Keratinocyte (primary cell): ENCODE measurements around the gene MTERF2. TPM values are rescaled to one million over a fixed set of nuclear protein-coding genes. Genes with fewer than 3 reads are reported as not detected.
"Not testable (repeated sequence)": the region's sequence is repeated elsewhere in the genome, so short reads cannot be mapped to it uniquely, and the experiment has no call there.

ENCODE experiments used
- DNase-seq: peaks from one replicate; pipeline ENCODE4 v3.0.0-alpha.2; 2011; ENCODE audit warnings: low read depth, missing footprints, low spot score
- FAIRE-seq: peaks from 2 replicates; lab custom pipeline; 2011; peaks lifted over from hg19 to GRCh38; lab: Jason Lieb, UNC
- H2AFZ ChIP-seq: 2 replicates; pipeline ENCODE4 v1.6.0; 2012; ENCODE audit warnings: low read length, control low read depth, inconsistent platforms; ENCODE audit not compliant: control insufficient read depth
- H3K27ac ChIP-seq: 2 replicates; pipeline ENCODE4 v1.5.1; 2011; ENCODE audit warnings: low read length; ENCODE audit not compliant: control insufficient read depth, insufficient read depth
- H3K27me3 ChIP-seq: 3 replicates; pipeline ENCODE4 v1.6.0; 2011; ENCODE audit warnings: low read length; ENCODE audit not compliant: control insufficient read depth, insufficient read depth; ENCODE audit errors: extremely low read depth
- H3K36me3 ChIP-seq, 2 experiments: 2 replicates in 1 of 2; 3 replicates in 1 of 2; pipeline ENCODE4 v1.5.1; 2011; ENCODE audit warnings: low read length in 2 of 2, mild to moderate bottlenecking in 1 of 2; ENCODE audit not compliant: control insufficient read depth in 2 of 2, insufficient read depth in 2 of 2; ENCODE audit errors: extremely low read depth in 1 of 2
- H3K4me1 ChIP-seq: 3 replicates; pipeline ENCODE4 v1.5.1; 2011; ENCODE audit warnings: low read length; ENCODE audit not compliant: control insufficient read depth, insufficient read depth; ENCODE audit errors: extremely low read depth
- H3K4me2 ChIP-seq: 3 replicates; pipeline ENCODE4 v1.6.0; 2011; ENCODE audit warnings: low read depth, low read length; ENCODE audit not compliant: control insufficient read depth, insufficient read depth; ENCODE audit errors: extremely low read depth
- H3K4me3 ChIP-seq, 3 experiments: fragments of 200-600 bp in 1 of 3; sonication (generic) in 1 of 3; 2 replicates in 2 of 3; 3 replicates in 1 of 3; pipeline ENCODE4 v1.5.1; 2011 to 2016; ENCODE audit warnings: low read length in 3 of 3, mild to moderate bottlenecking in 3 of 3, control low read depth in 2 of 3, inconsistent platforms in 1 of 3, low read depth in 1 of 3, mixed read lengths in 1 of 3, mixed run types in 1 of 3, moderate library complexity in 1 of 3; ENCODE audit not compliant: control insufficient read depth in 2 of 3, insufficient read depth in 2 of 3; ENCODE audit errors: extremely low read depth in 1 of 3
- H3K79me2 ChIP-seq: 2 replicates; pipeline ENCODE4 v1.6.0; 2012; ENCODE audit warnings: low read length; ENCODE audit not compliant: control insufficient read depth, insufficient read depth
- H3K9ac ChIP-seq: 3 replicates; pipeline ENCODE4 v1.6.0; 2011; ENCODE audit warnings: low read length; ENCODE audit not compliant: control insufficient read depth, insufficient read depth; ENCODE audit errors: extremely low read depth
- H3K9me1 ChIP-seq: 3 replicates; pipeline ENCODE4 v1.6.0; 2011; ENCODE audit warnings: low read length; ENCODE audit not compliant: control insufficient read depth, insufficient read depth; ENCODE audit errors: extremely low read depth
- H3K9me3 ChIP-seq: 2 replicates; pipeline ENCODE4 v1.5.1; 2012; ENCODE audit warnings: low read depth, low read length; ENCODE audit not compliant: control insufficient read depth
- H4K20me1 ChIP-seq: 3 replicates; pipeline ENCODE4 v1.6.0; 2011; ENCODE audit warnings: low read length; ENCODE audit not compliant: control insufficient read depth, insufficient read depth; ENCODE audit errors: extremely low read depth
- EZH2 ChIP-seq: IDR thresholded peaks from one replicate; pipeline ENCODE4 v1.6.1; 2012; ENCODE audit warnings: inconsistent platforms, mild to moderate bottlenecking, low read length, moderate library complexity
- dilution Hi-C: fragments of 300-500 bp; cut with MboI; formaldehyde crosslinking; loops from one replicate; pipeline ENCODE4 v1.7.0; 2020; ENCODE audit warnings: low sequenced_read_pairs; ENCODE audit not compliant: extremely low pct_ligation_motif_present
- polyA plus RNA-seq, 5 experiments: library from polyadenylated mRNA; depleted of rRNA in 3 of 5; stranded (reverse) in 3 of 5; stranded (forward) in 1 of 5; unstranded in 1 of 5; fragments of >200 nt; gene quantifications; 1 replicate in 1 of 5; 2 replicates in 3 of 5; 3 replicates in 1 of 5; pipeline versions ENCODE4 v1.2.1 to v1.2.3, GENCODE V29; 2011 to 2012; ENCODE audit warnings: missing spikeins in 2 of 5, low read depth in 1 of 5, low replicate concordance in 1 of 5
- TF ChIP-seq, protein P1 (sequence below), 3 experiments: IDR thresholded peaks in 1 of 3; conservative IDR thresholded peaks in 1 of 3; optimal IDR thresholded peaks in 1 of 3; 2 replicates in 2 of 3; 3 replicates in 1 of 3; pipeline versions ENCODE3 to v1.5.1; 2011; ENCODE audit warnings: low read length in 3 of 3, mild to moderate bottlenecking in 3 of 3, moderate library complexity in 2 of 3, control low read depth in 1 of 3, inconsistent platforms in 1 of 3; ENCODE audit not compliant: insufficient read depth in 2 of 3; ENCODE audit errors: extremely low read depth in 1 of 3

Gene MTERF2
- polyA plus RNA-seq, 1 donor (not counting 4 experiments of a cell fraction or from before 2014, with no cell fraction given): 9.6 TPM

- H3K9me3 ChIP-seq: no peaks in the 10 kb centered on the region
- FAIRE-seq (peak; percentile 98), DNase-seq (peak; percentile 69)
- H3K4me2 ChIP-seq: no peak overlapping the region
- no peaks in the 10 kb centered on the region for H3K27me3 ChIP-seq
- H3K4me3 ChIP-seq: no peak overlapping the region
- H3K9ac ChIP-seq: no peak overlapping the region
- peaks cover 6% of the 10 kb centered on the region for H3K4me1 ChIP-seq
- H3K36me3 ChIP-seq: no peaks in the 10 kb centered on the region
- dilution Hi-C loops: no loop called here
- no peaks in the 10 kb centered on the region for H3K9me1 ChIP-seq
- peak overlapping the region; percentile 44 for H3K27ac ChIP-seq
- no peaks in the 10 kb centered on the region for H4K20me1 ChIP-seq
- H2AFZ ChIP-seq: no peak overlapping the region
- TF ChIP-seq EZH2: no peak
- TF ChIP-seq, protein P1, sequence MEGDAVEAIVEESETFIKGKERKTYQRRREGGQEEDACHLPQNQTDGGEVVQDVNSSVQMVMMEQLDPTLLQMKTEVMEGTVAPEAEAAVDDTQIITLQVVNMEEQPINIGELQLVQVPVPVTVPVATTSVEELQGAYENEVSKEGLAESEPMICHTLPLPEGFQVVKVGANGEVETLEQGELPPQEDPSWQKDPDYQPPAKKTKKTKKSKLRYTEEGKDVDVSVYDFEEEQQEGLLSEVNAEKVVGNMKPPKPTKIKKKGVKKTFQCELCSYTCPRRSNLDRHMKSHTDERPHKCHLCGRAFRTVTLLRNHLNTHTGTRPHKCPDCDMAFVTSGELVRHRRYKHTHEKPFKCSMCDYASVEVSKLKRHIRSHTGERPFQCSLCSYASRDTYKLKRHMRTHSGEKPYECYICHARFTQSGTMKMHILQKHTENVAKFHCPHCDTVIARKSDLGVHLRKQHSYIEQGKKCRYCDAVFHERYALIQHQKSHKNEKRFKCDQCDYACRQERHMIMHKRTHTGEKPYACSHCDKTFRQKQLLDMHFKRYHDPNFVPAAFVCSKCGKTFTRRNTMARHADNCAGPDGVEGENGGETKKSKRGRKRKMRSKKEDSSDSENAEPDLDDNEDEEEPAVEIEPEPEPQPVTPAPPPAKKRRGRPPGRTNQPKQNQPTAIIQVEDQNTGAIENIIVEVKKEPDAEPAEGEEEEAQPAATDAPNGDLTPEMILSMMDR (optimal IDR thresholded peaks at IDR 0.05 in 1 of 3, IDR thresholded peaks at IDR 0.05 in 1 of 3, conservative IDR thresholded peaks at IDR 0.05 in 1 of 3; ENCODE audit: extremely low read depth in 1 of 3, insufficient read depth in 2 of 3, low read length in 3 of 3): peak in 1 of 3 experiments; percentile 10
- no peaks in the 10 kb centered on the region for H3K79me2 ChIP-seq
These were observed 12.5 kb upstream of the MTERF2 start for GRCh38 chr12:106999446-106999845.

GRCh38 chr12:106997916-106998315 is 11.0 kb upstream of the MTERF2 start:
- H3K79me2 ChIP-seq: no peaks in the 10 kb centered on the region

GRCh38 chr12:106996102-106996501 is 9.2 kb upstream of the MTERF2 start:
- H3K4me2 ChIP-seq, H3K79me2 ChIP-seq, H2AFZ ChIP-seq, H3K4me3 ChIP-seq, dilution Hi-C loops, H3K27me3 ChIP-seq, H3K9me1 ChIP-seq, H3K36me3 ChIP-seq, DNase-seq, H3K9me3 ChIP-seq, FAIRE-seq, H3K4me1 ChIP-seq, H4K20me1 ChIP-seq, H3K9ac ChIP-seq, H3K27ac ChIP-seq: not testable (repeated sequence)

More at GRCh38 chr12:106997916-106998315, 11.0 kb upstream of the MTERF2 start:
- peaks cover 6% of the 10 kb centered on the region for H3K4me1 ChIP-seq
- dilution Hi-C loops: no loop called here
- no peak for DNase-seq
- H3K4me2 ChIP-seq: no peak overlapping the region
- no peak overlapping the region for H3K27ac ChIP-seq
- FAIRE-seq: no peak
- no peak overlapping the region for H3K9ac ChIP-seq
- H3K27me3 ChIP-seq: no peaks in the 10 kb centered on the region
- no peak overlapping the region for H3K4me3 ChIP-seq
- H3K9me1 ChIP-seq: no peaks in the 10 kb centered on the region
- H4K20me1 ChIP-seq: no peaks in the 10 kb centered on the region
- H3K36me3 ChIP-seq: no peaks in the 10 kb centered on the region
- TF ChIP-seq, protein P1 (optimal IDR thresholded peaks at IDR 0.05 in 1 of 3, IDR thresholded peaks at IDR 0.05 in 1 of 3, conservative IDR thresholded peaks at IDR 0.05 in 1 of 3; ENCODE audit: extremely low read depth in 1 of 3, insufficient read depth in 2 of 3, low read length in 3 of 3): no peak
- no peak for TF ChIP-seq EZH2
- no peaks in the 10 kb centered on the region for H3K9me3 ChIP-seq
- no peak overlapping the region for H2AFZ ChIP-seq
